Measurements from ENCODE around the gene NANOS3.

NANOS3 gene

DNA sequence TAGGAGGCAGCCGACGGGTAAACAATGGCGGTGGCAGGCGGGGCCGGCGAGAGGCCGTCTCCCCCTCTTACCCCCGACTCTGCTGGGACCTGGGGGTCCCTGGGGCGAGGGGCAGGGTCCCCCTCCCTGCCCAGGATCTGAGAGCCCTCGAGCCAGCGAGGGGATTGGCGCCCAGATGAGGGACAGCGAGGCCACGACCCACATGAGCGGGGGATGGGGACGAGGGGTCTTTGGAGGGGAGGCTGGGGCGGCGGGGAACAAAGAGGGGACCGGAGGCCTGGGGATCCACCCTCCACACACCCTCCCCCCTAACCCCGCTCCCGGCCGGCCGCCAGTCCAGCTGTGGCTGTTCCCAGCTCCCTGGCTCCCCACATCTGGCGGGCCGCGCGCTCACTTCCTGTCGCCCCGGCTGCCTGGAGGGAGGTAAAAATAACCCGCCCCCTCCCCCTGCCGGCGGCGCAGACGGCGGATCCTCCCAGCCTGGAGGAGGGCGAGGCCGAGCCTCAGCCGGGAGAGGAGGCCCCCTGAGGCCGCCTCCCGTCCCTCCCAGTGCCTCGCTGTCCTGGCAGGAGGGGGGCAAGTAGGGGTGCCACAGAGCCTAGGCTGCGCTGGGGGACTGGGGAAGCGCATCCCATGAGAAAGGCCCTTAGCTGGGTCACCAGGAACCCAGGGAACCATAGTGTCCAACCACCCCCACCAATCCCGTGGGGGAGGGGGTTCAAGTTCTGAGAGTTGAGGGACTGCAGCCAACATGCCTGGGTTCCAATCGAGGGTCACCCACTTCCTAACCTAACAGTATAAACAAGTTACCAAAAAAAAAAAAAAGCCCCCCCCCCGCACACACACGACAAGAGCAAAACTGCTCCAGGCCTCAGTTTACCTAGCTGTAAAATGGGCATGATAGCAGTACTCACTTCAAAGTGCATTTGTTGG is 29.3 kb upstream of the NANOS3 start:
- Histone ChIP-seq H3K36me3 (ENCODE audit: insufficient read depth, low read length) (no peaks in the 10 kb centered on the region), H4K20me1 (ENCODE audit: insufficient read depth, low read length) (no peaks in the 10 kb centered on the region), H3K27me3 (ENCODE audit: insufficient read depth, low read length) (0 out of 2 replicates have a peak, but pooled peaks cover 3% of the 10 kb centered on the region), H3F3A (ENCODE audit: insufficient read depth, low read length) (no peaks in the 10 kb centered on the region), H3K4me2 (ENCODE audit: low read length) (peak overlapping the region; percentile 51), H3K27ac (ENCODE audit: low read depth, low read length, poor library complexity, severe bottlenecking) (no peak overlapping the region), H3K79me2 (ENCODE audit: insufficient read depth, low read length) (no peaks in the 10 kb centered on the region), H3K4me1 (ENCODE audit: insufficient read depth, low read length, severe bottlenecking) (peaks cover 28% of the 10 kb centered on the region), H3K4me3 (ENCODE audit: low read depth, low read length, poor library complexity, severe bottlenecking) (peak overlapping the region; percentile 34), H2AFZ (ENCODE audit: low read length) (no peak overlapping the region), H3K9me3 (ENCODE audit: low read length) (no peaks in the 10 kb centered on the region), H3K9me2 (ENCODE audit: low read depth, low read length) (no peaks in the 10 kb centered on the region), H3K9ac (ENCODE audit: low read length) (no peak overlapping the region; the same call in 1 of the 2 replicates)
- no peak for TF ChIP-seq EZH2 (IDR thresholded peaks at IDR 0.05; ENCODE audit: borderline replicate concordance, low read length)
- TF ChIP-seq, protein P1, sequence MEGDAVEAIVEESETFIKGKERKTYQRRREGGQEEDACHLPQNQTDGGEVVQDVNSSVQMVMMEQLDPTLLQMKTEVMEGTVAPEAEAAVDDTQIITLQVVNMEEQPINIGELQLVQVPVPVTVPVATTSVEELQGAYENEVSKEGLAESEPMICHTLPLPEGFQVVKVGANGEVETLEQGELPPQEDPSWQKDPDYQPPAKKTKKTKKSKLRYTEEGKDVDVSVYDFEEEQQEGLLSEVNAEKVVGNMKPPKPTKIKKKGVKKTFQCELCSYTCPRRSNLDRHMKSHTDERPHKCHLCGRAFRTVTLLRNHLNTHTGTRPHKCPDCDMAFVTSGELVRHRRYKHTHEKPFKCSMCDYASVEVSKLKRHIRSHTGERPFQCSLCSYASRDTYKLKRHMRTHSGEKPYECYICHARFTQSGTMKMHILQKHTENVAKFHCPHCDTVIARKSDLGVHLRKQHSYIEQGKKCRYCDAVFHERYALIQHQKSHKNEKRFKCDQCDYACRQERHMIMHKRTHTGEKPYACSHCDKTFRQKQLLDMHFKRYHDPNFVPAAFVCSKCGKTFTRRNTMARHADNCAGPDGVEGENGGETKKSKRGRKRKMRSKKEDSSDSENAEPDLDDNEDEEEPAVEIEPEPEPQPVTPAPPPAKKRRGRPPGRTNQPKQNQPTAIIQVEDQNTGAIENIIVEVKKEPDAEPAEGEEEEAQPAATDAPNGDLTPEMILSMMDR (IDR thresholded peaks at IDR 0.05; ENCODE audit: low read length) = no peak

DNA sequence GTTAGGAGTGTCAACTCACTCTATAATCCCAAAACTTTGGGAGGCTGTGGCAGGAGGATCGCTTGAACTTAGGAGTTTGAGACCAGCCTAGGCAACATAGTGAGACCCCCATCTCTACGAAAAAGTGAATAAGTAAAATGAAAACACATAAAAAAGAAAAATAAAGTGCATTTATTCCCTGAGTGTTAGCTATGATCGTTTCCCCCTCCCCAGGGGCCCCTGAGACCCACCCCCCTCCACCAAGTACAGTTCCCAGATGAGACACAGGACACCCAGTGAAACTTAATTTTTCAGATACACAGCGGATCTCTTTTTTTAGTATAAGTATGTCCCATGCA is 28.6 kb upstream of the NANOS3 start:
- Histone ChIP-seq H4K20me1 (ENCODE audit: insufficient read depth, low read length) (no peaks in the 10 kb centered on the region), H3K9me3 (ENCODE audit: low read length) (no peaks in the 10 kb centered on the region), H3K36me3 (ENCODE audit: insufficient read depth, low read length) (no peaks in the 10 kb centered on the region), H3K4me1 (ENCODE audit: insufficient read depth, low read length, severe bottlenecking) (peaks cover 26% of the 10 kb centered on the region), H2AFZ (ENCODE audit: low read length) (no peak overlapping the region), H3K9ac (ENCODE audit: low read length) (no peak overlapping the region), H3K9me2 (ENCODE audit: low read depth, low read length) (no peaks in the 10 kb centered on the region), H3K4me3 (ENCODE audit: low read depth, low read length, poor library complexity, severe bottlenecking) (no peak overlapping the region), H3K27ac (ENCODE audit: low read depth, low read length, poor library complexity, severe bottlenecking) (no peak overlapping the region), H3K79me2 (ENCODE audit: insufficient read depth, low read length) (no peaks in the 10 kb centered on the region), H3F3A (ENCODE audit: insufficient read depth, low read length) (no peaks in the 10 kb centered on the region), H3K4me2 (ENCODE audit: low read length) (no peak overlapping the region), H3K27me3 (ENCODE audit: insufficient read depth, low read length) (0 out of 2 replicates have a peak, but pooled peaks cover 3% of the 10 kb centered on the region)
- no peak for TF ChIP-seq EZH2 (IDR thresholded peaks at IDR 0.05; ENCODE audit: borderline replicate concordance, low read length)
- TF ChIP-seq, protein P1 (IDR thresholded peaks at IDR 0.05; ENCODE audit: low read length) = no peak

DNA sequence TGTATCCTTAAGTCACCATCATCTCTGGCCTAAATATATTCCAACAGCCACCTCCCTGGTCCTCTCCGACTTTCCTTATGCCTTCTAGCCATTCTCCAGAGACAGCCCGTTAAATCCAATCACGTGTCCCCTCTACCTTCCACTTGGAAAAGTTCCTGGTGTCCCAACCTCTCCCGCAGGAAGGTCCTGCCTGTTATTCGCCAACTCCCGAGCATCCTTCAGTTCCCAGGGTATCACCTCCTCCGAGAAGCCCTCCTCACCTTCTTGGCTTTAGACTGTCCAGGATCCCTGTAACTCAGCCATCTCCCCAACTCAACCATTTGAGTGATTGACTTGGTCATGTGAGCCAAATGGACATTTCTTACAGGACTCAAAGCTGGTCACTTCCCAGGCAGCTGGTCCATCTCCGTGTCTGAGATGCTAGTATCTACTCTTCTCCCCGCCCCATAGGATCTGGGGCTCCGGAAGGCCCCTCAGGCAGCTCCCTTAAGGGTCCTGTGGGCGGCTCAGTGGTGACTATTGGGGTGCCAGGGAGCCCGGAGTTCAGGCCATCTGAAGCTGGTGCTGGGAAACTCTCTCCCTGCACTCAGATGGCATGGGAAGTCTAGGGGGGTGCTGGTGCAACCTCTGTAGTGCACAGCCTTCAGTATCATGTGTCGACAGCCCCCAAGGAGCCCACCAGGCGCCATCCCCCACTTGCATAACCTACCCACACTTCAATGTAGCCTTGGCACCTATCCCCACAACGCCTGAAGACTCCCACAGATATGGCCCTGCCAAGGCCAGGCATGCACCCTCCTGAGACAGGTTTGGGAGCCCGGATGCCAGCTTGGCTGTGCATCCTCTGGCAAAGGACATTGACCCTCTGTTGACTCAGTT is 27.9 kb upstream of the NANOS3 start:
- no peak overlapping the region for H3K9ac ChIP-seq (ENCODE audit: low read length)
- H4K20me1 ChIP-seq (ENCODE audit: insufficient read depth, low read length) = no peaks in the 10 kb centered on the region
- no peaks in the 10 kb centered on the region for H3K36me3 ChIP-seq (ENCODE audit: insufficient read depth, low read length)
- TF ChIP-seq EZH2 (IDR thresholded peaks at IDR 0.05; ENCODE audit: borderline replicate concordance, low read length) = no peak
- TF ChIP-seq, protein P1 (IDR thresholded peaks at IDR 0.05; ENCODE audit: low read length) = no peak
- no peak overlapping the region for H3K4me2 ChIP-seq (ENCODE audit: low read length)
- H3K9me3 ChIP-seq (ENCODE audit: low read length) = no peaks in the 10 kb centered on the region
- H3K9me2 ChIP-seq (ENCODE audit: low read depth, low read length) = no peaks in the 10 kb centered on the region
- no peaks in the 10 kb centered on the region for H3F3A ChIP-seq (ENCODE audit: insufficient read depth, low read length)
- H3K4me1 ChIP-seq (ENCODE audit: insufficient read depth, low read length, severe bottlenecking) = peaks cover 26% of the 10 kb centered on the region
- H3K4me3 ChIP-seq (ENCODE audit: low read depth, low read length, poor library complexity, severe bottlenecking) = no peak overlapping the region
- H3K79me2 ChIP-seq (ENCODE audit: insufficient read depth, low read length) = no peaks in the 10 kb centered on the region
- H2AFZ ChIP-seq (ENCODE audit: low read length) = no peak overlapping the region
- 0 out of 2 replicates have a peak, but pooled peaks cover 3% of the 10 kb centered on the region for H3K27me3 ChIP-seq (ENCODE audit: insufficient read depth, low read length)
- no peak overlapping the region for H3K27ac ChIP-seq (ENCODE audit: low read depth, low read length, poor library complexity, severe bottlenecking)
